ENCODE data around the gene BTBD18.

- TF ChIP-seq CTCF (IDR thresholded peaks at IDR 0.05) (no peak), ZFX (IDR thresholded peaks at IDR 0.05; ENCODE audit: borderline replicate concordance) (no peak)
Observed at GRCh38 chr11:57762235-57762861, 10.7 kb upstream of the BTBD18 start.

Measured in 22Rv1 (cell line).